Measurements from ENCODE around the gene IMMT. TPM values are rescaled to one million over a fixed set of nuclear protein-coding genes. Genes with fewer than 3 reads are reported as not detected.

Gene IMMT
- total and polyA plus RNA-seq, 2 donors (not counting 3 experiments of a cell fraction or from before 2014, with no cell fraction given) = 35.6 to 112 TPM

GRCh38 chr2:86226636-86227520, 31.6 kb upstream of the IMMT start:
- no peak overlapping the region for H3K27ac ChIP-seq (ENCODE audit: insufficient read depth, low read depth, low read length)
- H3K9me3 ChIP-seq (replicated peaks; ENCODE audit: control insufficient read depth, insufficient read depth, low read length) = no peaks in the 10 kb centered on the region
- no peaks in the 10 kb centered on the region for H3K27me3 ChIP-seq (ENCODE audit: control insufficient read depth in 2 of 2, insufficient read depth in 2 of 2, low read length in 2 of 2)
- no peaks in the 10 kb centered on the region for H4K20me1 ChIP-seq (replicated peaks; ENCODE audit: control insufficient read depth, extremely low read depth, insufficient read depth, low read length)
- intact Hi-C loops (cut with micrococcal nuclease) (no loop called here), dilution Hi-C loops (cut with MboI; ENCODE audit: extremely low pct_ligation_motif_present, low sequenced_read_pairs) (no loop called here)
- no peaks in the 10 kb centered on the region for H3K79me2 ChIP-seq (ENCODE audit: control insufficient read depth, insufficient read depth, low read length)
- TF ChIP-seq JUN (IDR thresholded peaks at IDR 0.05; ENCODE audit: borderline replicate concordance, insufficient read depth, insufficient read length, low read depth) (no peak), GATA2 (IDR thresholded peaks at IDR 0.05; ENCODE audit: insufficient read depth, insufficient read length, low read depth, low read length) (no peak), EZH2 (IDR thresholded peaks at IDR 0.05; ENCODE audit: borderline replicate concordance, low read depth, low read length, severe bottlenecking) (no peak), MAX (IDR thresholded peaks at IDR 0.05; ENCODE audit: insufficient read depth, insufficient read length) (no peak), CTCF (IDR thresholded peaks at IDR 0.05; ENCODE audit: extremely low read depth in 1 of 2, insufficient read depth in 1 of 2, low read depth in 1 of 2, low read length in 2 of 2) (no peak), MYC (IDR thresholded peaks at IDR 0.05; ENCODE audit: low read depth, low read length) (no peak), POLR2A (IDR thresholded peaks at IDR 0.05; ENCODE audit: low read depth, low read length) (no peak), POLR2AphosphoS5 (IDR thresholded peaks at IDR 0.05; ENCODE audit: insufficient read depth, low read depth, low read length) (no peak), FOS (IDR thresholded peaks at IDR 0.05; ENCODE audit: borderline replicate concordance, insufficient read depth, low read length) (no peak)
- DNase-seq (ENCODE audit: low read depth, low spot score) (no peak), FAIRE-seq (no peak)
- no peak overlapping the region for H3K4me2 ChIP-seq (ENCODE audit: insufficient read depth, low read length)
- H3K36me3 ChIP-seq (ENCODE audit: control insufficient read depth in 2 of 2, extremely low read depth in 1 of 2, insufficient read depth in 2 of 2, low read length in 2 of 2) = no peaks in the 10 kb centered on the region
- no peaks in the 10 kb centered on the region for H3K9me1 ChIP-seq (replicated peaks; ENCODE audit: control insufficient read depth, extremely low read depth, insufficient read depth, low read length)
- no peak overlapping the region for H3K9ac ChIP-seq (replicated peaks; ENCODE audit: extremely low read depth, insufficient read depth, low read length)
- CTCF ChIA-PET = interaction anchor here (1.4 to 1.9 kb wide), 3 partner anchors 19 to 148 kb away, joined by 4 to 9 read pairs (median 5); no protein-coding TSS in a partner anchor
- no peak overlapping the region for H3K4me3 ChIP-seq (replicated peaks in 1 of 3; ENCODE audit: insufficient read depth in 1 of 3, low read depth in 1 of 3, low read length in 3 of 3)
- peaks cover 7% of the 10 kb centered on the region for H3K4me1 ChIP-seq (ENCODE audit: control insufficient read depth, extremely low read depth, insufficient read depth, low read length)
- H2AFZ ChIP-seq (ENCODE audit: low read depth, low read length) = no peak overlapping the region
- no TSS peak for BruUV-seq (replicated peaks)
- POLR2A ChIA-PET = no interaction called here

Data from endothelial cell of umbilical vein (primary cell).